Panc1 (cell line): ENCODE data around the gene VCX2.

Experiments
- POLR2AphosphoS5 ChIP-seq: IDR thresholded peaks from 2 replicates; pipeline ENCODE4 v1.6.1; 2012; ENCODE audit warnings: mild to moderate bottlenecking, low read depth, low read length, moderate library complexity
- SIN3A ChIP-seq: IDR thresholded peaks from 2 replicates; pipeline ENCODE4 v1.6.1; 2012; ENCODE audit warnings: low read depth, mild to moderate bottlenecking, low read length, moderate library complexity, borderline replicate concordance; ENCODE audit not compliant: insufficient read depth
- TCF7L2 ChIP-seq: IDR thresholded peaks from 2 replicates; pipeline ENCODE4 v1.6.1; 2011; ENCODE audit warnings: mild to moderate bottlenecking, low read depth, low read length, inconsistent platforms
- TF ChIP-seq, protein P1 (sequence below): fragments of 450-650 bp; IDR thresholded peaks from 2 replicates; pipeline ENCODE4 v1.5.1; 2017; ENCODE audit warnings: mild to moderate bottlenecking
- TF ChIP-seq, protein P2 (sequence below), 2 experiments: IDR thresholded peaks; 2 replicates each; pipeline ENCODE4 v1.6.1; 2011 to 2012; ENCODE audit warnings: low read depth in 2 of 2, control low read depth in 1 of 2, low read length in 1 of 2, mild to moderate bottlenecking in 1 of 2, moderate library complexity in 1 of 2; ENCODE audit not compliant: insufficient read depth in 1 of 2

DNA sequence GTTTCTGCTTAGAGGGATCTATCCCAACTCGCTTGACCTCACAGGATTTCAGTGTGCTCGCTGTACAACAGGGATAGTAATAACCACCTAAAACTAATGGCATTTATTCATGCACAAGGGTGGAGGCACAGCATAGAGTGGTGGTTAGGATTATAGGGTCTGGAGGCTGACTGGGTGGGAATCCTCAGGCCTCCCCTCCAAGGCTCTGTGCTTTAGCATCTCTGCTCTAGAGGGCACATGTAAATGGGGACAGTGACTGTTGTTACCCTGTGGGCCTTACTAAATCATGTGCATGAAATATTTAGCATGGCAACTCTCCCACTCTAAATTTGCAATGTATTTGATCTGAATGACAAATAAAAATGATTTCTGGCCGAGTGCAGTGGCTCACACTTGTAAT is 29.2 kb downstream of the VCX2 start:
- TF ChIP-seq, protein P1, sequence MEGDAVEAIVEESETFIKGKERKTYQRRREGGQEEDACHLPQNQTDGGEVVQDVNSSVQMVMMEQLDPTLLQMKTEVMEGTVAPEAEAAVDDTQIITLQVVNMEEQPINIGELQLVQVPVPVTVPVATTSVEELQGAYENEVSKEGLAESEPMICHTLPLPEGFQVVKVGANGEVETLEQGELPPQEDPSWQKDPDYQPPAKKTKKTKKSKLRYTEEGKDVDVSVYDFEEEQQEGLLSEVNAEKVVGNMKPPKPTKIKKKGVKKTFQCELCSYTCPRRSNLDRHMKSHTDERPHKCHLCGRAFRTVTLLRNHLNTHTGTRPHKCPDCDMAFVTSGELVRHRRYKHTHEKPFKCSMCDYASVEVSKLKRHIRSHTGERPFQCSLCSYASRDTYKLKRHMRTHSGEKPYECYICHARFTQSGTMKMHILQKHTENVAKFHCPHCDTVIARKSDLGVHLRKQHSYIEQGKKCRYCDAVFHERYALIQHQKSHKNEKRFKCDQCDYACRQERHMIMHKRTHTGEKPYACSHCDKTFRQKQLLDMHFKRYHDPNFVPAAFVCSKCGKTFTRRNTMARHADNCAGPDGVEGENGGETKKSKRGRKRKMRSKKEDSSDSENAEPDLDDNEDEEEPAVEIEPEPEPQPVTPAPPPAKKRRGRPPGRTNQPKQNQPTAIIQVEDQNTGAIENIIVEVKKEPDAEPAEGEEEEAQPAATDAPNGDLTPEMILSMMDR, result no peak
- no peak for TF ChIP-seq POLR2AphosphoS5
- TF ChIP-seq, protein P2, sequence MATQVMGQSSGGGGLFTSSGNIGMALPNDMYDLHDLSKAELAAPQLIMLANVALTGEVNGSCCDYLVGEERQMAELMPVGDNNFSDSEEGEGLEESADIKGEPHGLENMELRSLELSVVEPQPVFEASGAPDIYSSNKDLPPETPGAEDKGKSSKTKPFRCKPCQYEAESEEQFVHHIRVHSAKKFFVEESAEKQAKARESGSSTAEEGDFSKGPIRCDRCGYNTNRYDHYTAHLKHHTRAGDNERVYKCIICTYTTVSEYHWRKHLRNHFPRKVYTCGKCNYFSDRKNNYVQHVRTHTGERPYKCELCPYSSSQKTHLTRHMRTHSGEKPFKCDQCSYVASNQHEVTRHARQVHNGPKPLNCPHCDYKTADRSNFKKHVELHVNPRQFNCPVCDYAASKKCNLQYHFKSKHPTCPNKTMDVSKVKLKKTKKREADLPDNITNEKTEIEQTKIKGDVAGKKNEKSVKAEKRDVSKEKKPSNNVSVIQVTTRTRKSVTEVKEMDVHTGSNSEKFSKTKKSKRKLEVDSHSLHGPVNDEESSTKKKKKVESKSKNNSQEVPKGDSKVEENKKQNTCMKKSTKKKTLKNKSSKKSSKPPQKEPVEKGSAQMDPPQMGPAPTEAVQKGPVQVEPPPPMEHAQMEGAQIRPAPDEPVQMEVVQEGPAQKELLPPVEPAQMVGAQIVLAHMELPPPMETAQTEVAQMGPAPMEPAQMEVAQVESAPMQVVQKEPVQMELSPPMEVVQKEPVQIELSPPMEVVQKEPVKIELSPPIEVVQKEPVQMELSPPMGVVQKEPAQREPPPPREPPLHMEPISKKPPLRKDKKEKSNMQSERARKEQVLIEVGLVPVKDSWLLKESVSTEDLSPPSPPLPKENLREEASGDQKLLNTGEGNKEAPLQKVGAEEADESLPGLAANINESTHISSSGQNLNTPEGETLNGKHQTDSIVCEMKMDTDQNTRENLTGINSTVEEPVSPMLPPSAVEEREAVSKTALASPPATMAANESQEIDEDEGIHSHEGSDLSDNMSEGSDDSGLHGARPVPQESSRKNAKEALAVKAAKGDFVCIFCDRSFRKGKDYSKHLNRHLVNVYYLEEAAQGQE (IDR thresholded peaks at IDR 0.05; ENCODE audit: insufficient read depth in 1 of 2, low read depth in 2 of 2, low read length in 1 of 2), result no peak
- TF ChIP-seq TCF7L2, result no peak
- no peak for TF ChIP-seq SIN3A
